ENCODE data around the gene SPRY2. TPM values are rescaled to one million over a fixed set of nuclear protein-coding genes. Genes with fewer than 3 reads are reported as not detected.

Gene SPRY2
- total and polyA plus RNA-seq, 2 of the 4 experiments (the other 2 are of a cell fraction), result 21.1 to 47.9 TPM

DNA sequence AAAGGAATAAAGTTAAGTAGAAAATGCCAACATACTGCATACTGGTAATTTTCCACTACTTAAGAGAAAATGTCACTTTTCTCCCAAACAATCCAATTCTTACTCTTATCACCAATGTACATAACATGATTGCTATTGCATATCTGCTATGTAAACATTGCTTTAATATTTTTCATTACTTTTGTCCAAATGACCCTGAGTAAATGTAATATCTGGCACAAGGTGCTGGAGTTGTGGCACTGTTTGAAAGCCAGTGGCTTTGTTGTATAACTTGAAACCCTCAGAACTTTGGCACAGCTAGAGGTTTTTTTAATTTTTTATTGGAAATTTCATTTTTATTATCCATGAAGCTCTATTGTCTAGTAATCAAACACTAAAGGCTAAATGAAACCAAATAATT is 45.7 kb upstream of the SPRY2 start:
- no peak overlapping the region for H3K18ac ChIP-seq (ENCODE audit: low read depth, low read length)
- H2AK9ac ChIP-seq (replicated peaks; ENCODE audit: low read depth, low read length, poor library complexity), result no peak overlapping the region
- H3K4me2 ChIP-seq (ENCODE audit: low read depth, low read length), result no peak overlapping the region
- intact Hi-C loops (cut with micrococcal nuclease), result loop anchor here (5.0 kb wide), 1 partner anchor 476 kb away; no protein-coding TSS in a partner anchor
- no peak overlapping the region for H4K91ac ChIP-seq (ENCODE audit: insufficient read depth, low read depth, low read length)
- no peak overlapping the region for H2AK5ac ChIP-seq (ENCODE audit: low read depth, low read length)
- no peaks in the 10 kb centered on the region for H3K79me1 ChIP-seq (ENCODE audit: low read depth in 1 of 2, low read length in 2 of 2)
- no peak overlapping the region for H2BK5ac ChIP-seq (ENCODE audit: low read depth, low read length, poor library complexity, severe bottlenecking)
- dilution Hi-C loops (cut with HindIII; ENCODE audit: low sequenced_read_pairs, unreplicated experiment), result no loop called here
- no peak overlapping the region for H3K9ac ChIP-seq (ENCODE audit: low read depth, low read length)
- no peak overlapping the region for H4K5ac ChIP-seq (ENCODE audit: low read depth, low read length)
- no peak overlapping the region for H3K27ac ChIP-seq (ENCODE audit: insufficient read depth, low read length)
- DNase-seq, result no peak
- ChIA-PET POLR2A (ENCODE audit: unreplicated experiment) (no interaction called here), CTCF (no interaction called here)
- no peak overlapping the region for H2AFZ ChIP-seq (replicated peaks; ENCODE audit: low read length, poor library complexity)
- H3K9me3 ChIP-seq (ENCODE audit: control insufficient read depth, insufficient read depth, low read length), result no peaks in the 10 kb centered on the region
- H3K14ac ChIP-seq (replicated peaks; ENCODE audit: low read depth, low read length), result no peak overlapping the region
- H4K8ac ChIP-seq (ENCODE audit: low read depth in 2 of 2, low read length in 2 of 2), result no peak overlapping the region
- TF ChIP-seq MXI1 (IDR thresholded peaks at IDR 0.05; ENCODE audit: borderline replicate concordance, low read depth, low read length) (no peak), CHD1 (IDR thresholded peaks at IDR 0.05; ENCODE audit: low read depth, low read length) (no peak), POLR2A (IDR thresholded peaks at IDR 0.05; ENCODE audit: low read depth, low read length) (no peak), RCOR1 (IDR thresholded peaks at IDR 0.05; ENCODE audit: insufficient replicate concordance, low read length) (no peak), MAZ (IDR thresholded peaks at IDR 0.05; ENCODE audit: borderline replicate concordance, low read depth, low read length) (no peak), RAD21 (IDR thresholded peaks at IDR 0.05; ENCODE audit: low read length) (no peak), CEBPB (IDR thresholded peaks at IDR 0.05; ENCODE audit: low read depth, low read length) (no peak)
- TF ChIP-seq, protein P1, sequence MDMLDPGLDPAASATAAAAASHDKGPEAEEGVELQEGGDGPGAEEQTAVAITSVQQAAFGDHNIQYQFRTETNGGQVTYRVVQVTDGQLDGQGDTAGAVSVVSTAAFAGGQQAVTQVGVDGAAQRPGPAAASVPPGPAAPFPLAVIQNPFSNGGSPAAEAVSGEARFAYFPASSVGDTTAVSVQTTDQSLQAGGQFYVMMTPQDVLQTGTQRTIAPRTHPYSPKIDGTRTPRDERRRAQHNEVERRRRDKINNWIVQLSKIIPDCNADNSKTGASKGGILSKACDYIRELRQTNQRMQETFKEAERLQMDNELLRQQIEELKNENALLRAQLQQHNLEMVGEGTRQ (IDR thresholded peaks at IDR 0.05; ENCODE audit: low read depth, low read length), result no peak
- TF ChIP-seq, protein P2, sequence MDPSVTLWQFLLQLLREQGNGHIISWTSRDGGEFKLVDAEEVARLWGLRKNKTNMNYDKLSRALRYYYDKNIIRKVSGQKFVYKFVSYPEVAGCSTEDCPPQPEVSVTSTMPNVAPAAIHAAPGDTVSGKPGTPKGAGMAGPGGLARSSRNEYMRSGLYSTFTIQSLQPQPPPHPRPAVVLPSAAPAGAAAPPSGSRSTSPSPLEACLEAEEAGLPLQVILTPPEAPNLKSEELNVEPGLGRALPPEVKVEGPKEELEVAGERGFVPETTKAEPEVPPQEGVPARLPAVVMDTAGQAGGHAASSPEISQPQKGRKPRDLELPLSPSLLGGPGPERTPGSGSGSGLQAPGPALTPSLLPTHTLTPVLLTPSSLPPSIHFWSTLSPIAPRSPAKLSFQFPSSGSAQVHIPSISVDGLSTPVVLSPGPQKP (IDR thresholded peaks at IDR 0.05; ENCODE audit: borderline replicate concordance, low read depth, low read length), result no peak
- TF ChIP-seq, protein P3, sequence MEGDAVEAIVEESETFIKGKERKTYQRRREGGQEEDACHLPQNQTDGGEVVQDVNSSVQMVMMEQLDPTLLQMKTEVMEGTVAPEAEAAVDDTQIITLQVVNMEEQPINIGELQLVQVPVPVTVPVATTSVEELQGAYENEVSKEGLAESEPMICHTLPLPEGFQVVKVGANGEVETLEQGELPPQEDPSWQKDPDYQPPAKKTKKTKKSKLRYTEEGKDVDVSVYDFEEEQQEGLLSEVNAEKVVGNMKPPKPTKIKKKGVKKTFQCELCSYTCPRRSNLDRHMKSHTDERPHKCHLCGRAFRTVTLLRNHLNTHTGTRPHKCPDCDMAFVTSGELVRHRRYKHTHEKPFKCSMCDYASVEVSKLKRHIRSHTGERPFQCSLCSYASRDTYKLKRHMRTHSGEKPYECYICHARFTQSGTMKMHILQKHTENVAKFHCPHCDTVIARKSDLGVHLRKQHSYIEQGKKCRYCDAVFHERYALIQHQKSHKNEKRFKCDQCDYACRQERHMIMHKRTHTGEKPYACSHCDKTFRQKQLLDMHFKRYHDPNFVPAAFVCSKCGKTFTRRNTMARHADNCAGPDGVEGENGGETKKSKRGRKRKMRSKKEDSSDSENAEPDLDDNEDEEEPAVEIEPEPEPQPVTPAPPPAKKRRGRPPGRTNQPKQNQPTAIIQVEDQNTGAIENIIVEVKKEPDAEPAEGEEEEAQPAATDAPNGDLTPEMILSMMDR (conservative IDR thresholded peaks at IDR 0.05; ENCODE audit: low read depth, low read length), result no peak
- H3K23ac ChIP-seq (ENCODE audit: low read depth, low read length), result no peak overlapping the region
- H3K4ac ChIP-seq (ENCODE audit: low read depth, low read length), result no peak overlapping the region
- no peaks in the 10 kb centered on the region for H3K9me1 ChIP-seq (ENCODE audit: insufficient read depth, low read length)
- no TSS peak for BruUV-seq (replicated peaks)
- no peak overlapping the region for H2BK15ac ChIP-seq (ENCODE audit: low read depth, low read length)
- no peaks in the 10 kb centered on the region for H3K4me1 ChIP-seq (ENCODE audit: control insufficient read depth, insufficient read depth, low read length)
- H4K20me1 ChIP-seq (ENCODE audit: insufficient read depth, low read length), result no peaks in the 10 kb centered on the region
- no peak overlapping the region for H2BK20ac ChIP-seq (ENCODE audit: low read depth, low read length)
- no peak for ATAC-seq (ENCODE audit: low read depth)
- no peak overlapping the region for H3K56ac ChIP-seq (ENCODE audit: extremely low read depth, insufficient read depth, low read length)
- H3K4me3 ChIP-seq (ENCODE audit: insufficient read depth, low read depth, low read length), result no peak overlapping the region
- no peaks in the 10 kb centered on the region for H3K36me3 ChIP-seq (ENCODE audit: control insufficient read depth, insufficient read depth, low read length)
- no peak overlapping the region for H2BK120ac ChIP-seq (ENCODE audit: low read depth, low read length)
- in situ Hi-C loops (cut with MboI; ENCODE audit: low sequenced_read_pairs), result no loop called here
- no peaks in the 10 kb centered on the region; the same call in 1 of the 2 replicates for H3K27me3 ChIP-seq (ENCODE audit: control insufficient read depth, insufficient read depth, low read length)
